Gastrocnemius medialis (tissue), 4 donors: ENCODE measurements around the gene PRR5L. TPM values are rescaled to one million over a fixed set of nuclear protein-coding genes. Genes with fewer than 3 reads are reported as not detected.

Experiments
- ATAC-seq, 2 donors: fragments of 150-250 bp; one replicate each; pipeline ENCODE4 v1.9.1; 2016
- DNase-seq, 2 donors: peaks; one replicate each; pipeline ENCODE4 v3.0.0-alpha.2; 2019
- H3K27ac ChIP-seq, 4 donors: fragments of 200-600 bp; sonication (generic); 1 replicate in 1 of 4; 2 replicates in 3 of 4; pipeline ENCODE4 v1.5.1; 2016 to 2018; ENCODE audit warnings: mild to moderate bottlenecking in 2 of 4, moderate library complexity in 1 of 4
- H3K27me3 ChIP-seq, 3 donors: fragments of 200-600 bp; sonication (generic) in 2 of 3; 1 replicate in 1 of 3; 2 replicates in 2 of 3; pipeline versions ENCODE4 v1.5.1 to v1.6.0; 2016 to 2019; ENCODE audit warnings: mild to moderate bottlenecking in 1 of 3, moderate library complexity in 1 of 3
- H3K36me3 ChIP-seq, 2 donors: fragments of 200-600 bp; sonication (generic) in 1 of 2; one replicate each; pipeline ENCODE4 v1.5.1; 2017 to 2018
- H3K4me1 ChIP-seq, 2 donors: fragments of 200-600 bp; sonication (generic) in 1 of 2; one replicate each; pipeline ENCODE4 v1.5.1; 2016 to 2017; ENCODE audit warnings: mild to moderate bottlenecking in 2 of 2
- H3K4me3 ChIP-seq, 4 donors: fragments of 200-600 bp; sonication (generic) in 3 of 4; 1 replicate in 1 of 4; 2 replicates in 3 of 4; pipeline ENCODE4 v1.5.1; 2016 to 2019; ENCODE audit warnings: mild to moderate bottlenecking in 2 of 4
- H3K9me3 ChIP-seq, 3 donors: fragments of 200-600 bp; sonication (generic) in 2 of 3; 1 replicate in 1 of 3; 2 replicates in 2 of 3; pipeline ENCODE4 v1.5.1; 2016 to 2019
- CTCF ChIP-seq, 5 experiments: fragments of 450-650 bp in 3 of 5; fragments of 200-600 bp in 2 of 5; sonication (generic) in 2 of 5; IDR thresholded peaks in 4 of 5; conservative IDR thresholded peaks in 1 of 5; 1 replicate in 4 of 5; 2 replicates in 1 of 5; pipeline ENCODE4 v1.5.1; 2016 to 2019; ENCODE audit warnings: antibody characterized with exemption in 5 of 5, mild to moderate bottlenecking in 3 of 5, moderate library complexity in 3 of 5
- POLR2A ChIP-seq, 2 donors: fragments of 450-650 bp; IDR thresholded peaks; one replicate each; pipeline ENCODE4 v1.6.1; 2017; ENCODE audit warnings: antibody characterized with exemption in 2 of 2, mild to moderate bottlenecking in 2 of 2, moderate library complexity in 2 of 2
- in situ Hi-C, 4 donors: fragments of 200-750 bp; cut with MboI; loops; one replicate each; pipeline versions ENCODE4 v1.15.0 to v1.8.0; 2017; ENCODE audit warnings: low sequenced_read_pairs in 4 of 4
- intact Hi-C: fragments of 100-400 bp; cut with DNase I; formaldehyde crosslinking; loops from one replicate; pipeline ENCODE4 v1.15.1; 2023; ENCODE audit warnings: low total_unique reads
- total RNA-seq, 4 donors: library from RNA; depleted of rRNA; stranded (reverse); fragments of >200 nt; gene quantifications; one replicate each; pipeline versions ENCODE4 v1.1.0 to v1.2.3, GENCODE V29; 2016

Gene PRR5L
- total RNA-seq, 4 donors from 2014 or later = 0.46 to 3.2 (median 1.2) TPM

- DNase-seq = no peak
- H3K4me3 ChIP-seq = no peak overlapping the region
- no peak for ATAC-seq
- no peak overlapping the region for H3K27ac ChIP-seq
- H3K4me1 ChIP-seq = peaks cover 19 to 25% of the 10 kb centered on the region in 2 donors
- in situ Hi-C loops = no loop called here
- H3K9me3 ChIP-seq = no peaks in the 10 kb centered on the region
- H3K27me3 ChIP-seq = no peaks in the 10 kb centered on the region
- no peak for TF ChIP-seq CTCF (IDR thresholded peaks at IDR 0.05 in 4 of 5, conservative IDR thresholded peaks at IDR 0.05 in 1 of 5)
- intact Hi-C loops = no loop called here
- H3K36me3 ChIP-seq = no peaks in the 10 kb centered on the region
Observed at GRCh38 chr11:36452236-36452940, 156.3 kb downstream of the PRR5L start.

DNA sequence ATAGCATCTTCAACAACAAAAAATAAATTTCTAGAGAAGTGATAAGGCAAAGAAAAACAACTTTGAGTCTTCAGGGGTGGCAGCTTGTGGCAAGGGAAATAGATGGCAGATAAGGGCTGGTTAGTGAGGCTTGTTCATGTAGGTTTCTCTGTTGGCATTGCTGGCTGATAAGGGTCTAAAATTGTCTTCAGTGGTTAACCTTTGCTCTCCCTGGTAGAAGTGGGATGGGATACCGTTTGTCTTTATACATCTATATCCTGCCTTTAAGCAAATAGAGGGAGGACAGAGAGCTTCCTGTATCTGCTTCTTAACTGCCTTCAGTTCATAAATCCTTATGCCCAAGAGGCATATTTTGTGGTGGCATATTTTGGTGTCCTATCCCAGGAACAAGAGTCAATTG is 156.9 kb downstream of the PRR5L start:
- in situ Hi-C loops = no loop called here
- Histone ChIP-seq H3K4me3 (no peak overlapping the region), H3K27ac (no peak overlapping the region), H3K9me3 (no peaks in the 10 kb centered on the region), H3K27me3 (no peaks in the 10 kb centered on the region), H3K36me3 (no peaks in the 10 kb centered on the region), H3K4me1 (peaks cover 19 to 21% of the 10 kb centered on the region in 2 donors)
- TF ChIP-seq CTCF (IDR thresholded peaks at IDR 0.05 in 4 of 5, conservative IDR thresholded peaks at IDR 0.05 in 1 of 5) = no peak
- no peak for TF ChIP-seq POLR2A (IDR thresholded peaks at IDR 0.05)
- intact Hi-C loops = no loop called here
- no peak for DNase-seq
- no peak for ATAC-seq

DNA sequence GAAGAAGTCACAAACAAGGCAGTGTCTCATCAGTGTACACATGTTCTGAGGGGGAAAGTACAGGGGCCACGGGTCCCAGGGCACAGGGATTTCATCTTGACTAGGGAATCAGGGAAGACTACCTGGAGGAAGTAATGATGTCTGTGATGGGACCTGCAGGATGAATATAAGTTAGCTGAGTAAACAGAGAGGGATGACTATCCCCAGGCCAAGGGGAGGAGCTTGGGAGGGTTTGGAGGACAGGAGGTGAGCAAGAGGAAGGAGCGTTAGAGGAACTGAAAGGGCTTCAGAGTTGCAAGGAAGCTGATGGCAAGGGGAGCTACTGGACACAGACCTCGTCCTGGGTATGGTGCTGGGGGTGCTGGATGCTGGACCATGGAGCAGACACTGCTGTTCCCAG is 157.6 kb downstream of the PRR5L start:
- H3K27me3 ChIP-seq = no peaks in the 10 kb centered on the region
- no peak overlapping the region for H3K4me3 ChIP-seq
- ATAC-seq = no peak
- intact Hi-C loops (no loop called here), in situ Hi-C loops (no loop called here)
- peaks cover 19% of the 10 kb centered on the region in 2 donors for H3K4me1 ChIP-seq
- H3K36me3 ChIP-seq = no peaks in the 10 kb centered on the region
- no peak for TF ChIP-seq POLR2A (IDR thresholded peaks at IDR 0.05)
- TF ChIP-seq CTCF (IDR thresholded peaks at IDR 0.05 in 4 of 5, conservative IDR thresholded peaks at IDR 0.05 in 1 of 5) = no peak
- no peak for DNase-seq
- no peak overlapping the region for H3K27ac ChIP-seq
- no peaks in the 10 kb centered on the region for H3K9me3 ChIP-seq

DNA sequence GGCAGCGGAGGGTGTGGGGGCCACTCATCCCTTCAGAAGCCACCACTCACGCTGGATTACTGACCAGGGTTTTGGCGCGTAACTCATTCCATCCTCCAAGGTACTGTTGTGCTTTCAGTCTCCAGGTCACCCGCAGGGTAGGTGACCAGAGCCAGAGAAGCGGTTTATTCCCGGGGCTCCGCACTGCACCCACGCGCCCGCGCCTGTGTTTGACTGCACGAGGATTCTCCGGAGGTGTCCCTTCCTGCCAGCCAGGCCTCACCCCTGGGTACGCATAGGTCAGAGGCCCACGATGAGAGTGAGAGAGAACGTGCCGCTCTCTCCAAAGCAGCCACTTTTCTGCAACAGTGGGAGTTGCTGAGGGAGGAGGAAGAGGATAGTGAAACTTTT is 158.5 kb downstream of the PRR5L start:
- TF ChIP-seq POLR2A (IDR thresholded peaks at IDR 0.05) (no peak), CTCF (IDR thresholded peaks at IDR 0.05 in 4 of 5, conservative IDR thresholded peaks at IDR 0.05 in 1 of 5) (no peak)
- no peaks in the 10 kb centered on the region for H3K36me3 ChIP-seq
- intact Hi-C loops = no loop called here
- peaks cover 19% of the 10 kb centered on the region in 2 donors for H3K4me1 ChIP-seq
- no peak overlapping the region for H3K4me3 ChIP-seq
- in situ Hi-C loops = no loop called here
- DNase-seq = no peak
- H3K27ac ChIP-seq = peak overlapping the region in 2 of 4 donors; percentile 60 to 83
- no peak for ATAC-seq
- H3K9me3 ChIP-seq = no peaks in the 10 kb centered on the region
- H3K27me3 ChIP-seq = no peaks in the 10 kb centered on the region
